Lung (tissue), 12 donors: ENCODE data around the gene ABHD5. TPM values are rescaled to one million over a fixed set of nuclear protein-coding genes. Genes with fewer than 3 reads are reported as not detected.
"Not testable (repeated sequence)": the region's sequence is repeated elsewhere in the genome, so short reads cannot be mapped to it uniquely, and the experiment has no call there.

Experiments
- ATAC-seq: fragments of 200-7000 bp; cut with Tn5 transposase; one replicate; pipeline ENCODE4 v1.9.1; 2020; ENCODE audit warnings: moderate number of reproducible peaks; ENCODE audit not compliant: insufficient read depth, low FRiP score
- DNase-seq, 3 donors: peaks; one replicate each; pipeline ENCODE4 v3.0.0-alpha.2; 2013 to 2017
- H3K27ac ChIP-seq, 2 donors: one replicate each; pipeline ENCODE4 v1.5.1; 2013; ENCODE audit warnings: mild to moderate bottlenecking in 2 of 2, moderate library complexity in 2 of 2, control low read depth in 1 of 2, inconsistent platforms in 1 of 2, low read depth in 1 of 2, low read length in 1 of 2
- H3K27me3 ChIP-seq, 3 donors: one replicate each; pipeline ENCODE4 v1.5.1; 2013; ENCODE audit warnings: low read length in 2 of 3; ENCODE audit not compliant: control insufficient read depth in 3 of 3, insufficient read depth in 3 of 3
- H3K36me3 ChIP-seq, 4 donors: one replicate each; pipeline ENCODE4 v1.5.1; 2013; ENCODE audit warnings: low read length in 4 of 4, mild to moderate bottlenecking in 1 of 4, moderate library complexity in 1 of 4; ENCODE audit not compliant: control insufficient read depth in 4 of 4, insufficient read depth in 4 of 4
- H3K4me1 ChIP-seq, 5 donors: one replicate each; pipeline ENCODE4 v1.5.1; 2013; ENCODE audit warnings: low read length in 5 of 5, mild to moderate bottlenecking in 2 of 5, moderate library complexity in 1 of 5; ENCODE audit not compliant: control insufficient read depth in 5 of 5, insufficient read depth in 5 of 5
- H3K4me3 ChIP-seq: one replicate; pipeline ENCODE4 v1.5.1; 2013; ENCODE audit warnings: mild to moderate bottlenecking, control low read depth, moderate library complexity
- H3K9ac ChIP-seq, 2 donors: one replicate each; pipeline ENCODE4 v1.5.1; 2013; ENCODE audit warnings: low read length in 2 of 2, control low read depth in 1 of 2; ENCODE audit not compliant: insufficient read depth in 1 of 2
- H3K9me3 ChIP-seq, 4 donors: one replicate each; pipeline ENCODE4 v1.5.1; 2013; ENCODE audit warnings: low read length in 3 of 4, mild to moderate bottlenecking in 1 of 4, moderate library complexity in 1 of 4; ENCODE audit not compliant: control insufficient read depth in 4 of 4, insufficient read depth in 3 of 4
- CTCF ChIP-seq: IDR thresholded peaks from 2 replicates; pipeline ENCODE4 v1.5.1; 2012; ENCODE audit warnings: mild to moderate bottlenecking; ENCODE audit errors: control extremely low read depth, extremely low read depth
- WGBS, 2 donors: extraction: QIAGEN DNeasy Blood & Tissue Kit; methylation state at CpG; one replicate each; pipeline ENCODE4 v1.1.7; 2013; 5-methylcytosine and 5-hydroxymethylcytosine counted together
- polyA plus RNA-seq, 2 donors: library from polyadenylated mRNA; stranded (reverse); fragments of 200-250 nt; gene quantifications; one replicate each; pipeline ENCODE4 v1.2.1, GENCODE V29; 2013
- total RNA-seq, 2 donors: library from RNA; depleted of rRNA in 1 of 2; stranded (reverse); fragments of >200 nt in 1 of 2; gene quantifications; one replicate each; pipeline ENCODE4 v1.2.1, GENCODE V29; 2014 to 2021
- donor health status: control.
- donor health status: control.
- donor health status: Bipolar disorder and iron deficiency.
- donor health status: healthy.
- donor health status: DM: yes; HTN: yes; CAD: no.

The ABHD5 gene
- total and polyA plus RNA-seq, 4 donors = 18.3 to 31.4 (median 30.9) TPM

DNA sequence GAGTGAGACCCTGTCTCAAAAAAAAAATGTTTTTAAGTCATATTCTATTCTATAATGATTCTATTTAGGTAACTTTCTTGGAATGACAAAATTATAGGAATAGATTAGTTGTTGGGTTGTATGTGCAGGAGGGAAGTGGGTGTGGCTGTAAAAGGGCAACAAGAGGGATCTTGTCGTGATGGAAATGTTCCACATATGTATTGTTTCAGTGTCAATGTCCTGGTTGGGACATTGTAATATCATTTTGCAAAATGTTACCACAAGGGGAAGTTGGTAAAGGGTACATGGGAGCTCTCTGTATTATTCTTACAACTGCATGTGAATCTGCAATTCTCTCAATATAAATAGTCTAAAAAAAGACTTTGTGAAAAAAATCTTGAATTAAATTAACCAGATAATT lies 14.3 kb upstream of the ABHD5 start:
- Histone ChIP-seq H3K27me3 (no peaks in the 10 kb centered on the region), H3K4me1 (no peaks in the 10 kb centered on the region), H3K4me3 (no peak overlapping the region), H3K9me3 (no peaks in the 10 kb centered on the region), H3K27ac (no peak overlapping the region), H3K9ac (no peak overlapping the region), H3K36me3 (no peaks in the 10 kb centered on the region)
- DNase-seq (no peak), ATAC-seq (no peak)
- no peak for TF ChIP-seq CTCF
- WGBS, 2 donors = 15 to 48% methylated on average over 1 of the region's 1 CpG

- DNase-seq, H3K9me3 ChIP-seq, H3K27ac ChIP-seq, H3K4me1 ChIP-seq, H3K36me3 ChIP-seq, H3K4me3 ChIP-seq, H3K9ac ChIP-seq, H3K27me3 ChIP-seq, ATAC-seq: not testable (repeated sequence)
- 94 to 96% methylated on average over 8 of the region's 8 CpGs for WGBS, 2 donors
Observed at GRCh38 chr3:43678375-43678774, 12.4 kb upstream of the ABHD5 start.

DNA sequence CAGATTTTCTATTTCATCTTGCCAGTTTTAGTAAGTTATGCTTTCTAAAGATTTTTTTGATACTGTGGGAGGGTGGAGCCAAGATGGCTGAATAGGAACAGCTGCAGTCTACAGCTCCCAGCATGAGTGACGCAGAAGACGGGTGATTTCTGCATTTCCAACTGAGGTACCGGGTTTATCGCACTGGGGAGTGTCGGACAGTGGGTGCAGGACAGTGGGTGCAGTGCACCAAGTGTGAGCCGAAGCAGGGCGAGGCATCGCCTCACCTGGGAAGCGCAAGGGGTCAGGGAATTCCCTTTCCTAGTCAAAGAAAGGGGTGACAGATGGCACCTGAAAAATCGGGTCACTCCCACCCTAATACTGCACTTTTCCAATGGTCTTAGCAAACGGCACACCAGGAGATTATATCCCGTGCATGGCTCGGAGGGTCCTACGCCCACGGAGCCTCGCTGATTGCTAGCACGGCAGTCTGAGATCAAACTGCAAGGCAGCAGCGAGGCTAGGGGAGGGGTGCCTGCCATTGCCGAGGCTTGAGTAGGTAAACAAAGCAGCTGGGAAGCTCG lies 11.8 kb upstream of the ABHD5 start:
- H3K27ac ChIP-seq, H3K9ac ChIP-seq, H3K4me1 ChIP-seq, H3K36me3 ChIP-seq, H3K27me3 ChIP-seq, H3K4me3 ChIP-seq, H3K9me3 ChIP-seq, DNase-seq, ATAC-seq: not testable (repeated sequence)
- WGBS, 2 donors = 95 to 97% methylated on average over 20 of the region's 20 CpGs

DNA sequence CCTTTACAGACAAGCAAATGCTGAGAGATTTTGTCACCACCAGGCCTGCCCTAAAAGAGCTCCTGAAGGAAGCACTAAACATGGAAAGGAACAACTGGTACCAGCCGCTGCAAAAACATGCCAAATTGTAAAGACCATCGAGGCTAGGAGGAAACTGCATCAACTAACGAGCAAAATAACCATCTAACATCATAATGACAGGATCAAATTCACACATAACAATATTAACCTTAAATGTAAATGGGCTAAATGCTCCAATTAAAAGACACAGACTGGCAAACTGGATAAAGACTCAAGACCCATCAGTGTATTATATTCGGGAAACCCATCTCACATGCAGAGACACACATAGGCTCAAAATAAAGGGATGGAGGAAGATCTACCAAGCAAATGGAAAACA lies 9.9 kb upstream of the ABHD5 start:
- H3K4me3 ChIP-seq, H3K4me1 ChIP-seq, H3K36me3 ChIP-seq, H3K27ac ChIP-seq, ATAC-seq, DNase-seq, H3K9me3 ChIP-seq, H3K27me3 ChIP-seq, H3K9ac ChIP-seq: not testable (repeated sequence)
- WGBS, 2 donors = 92 to 96% methylated on average over 3 to 4 of the region's 4 CpGs

- Histone ChIP-seq H3K36me3 (no peaks in the 10 kb centered on the region), H3K27ac (no peak overlapping the region), H3K9me3 (no peaks in the 10 kb centered on the region), H3K9ac (no peak overlapping the region), H3K4me1 (no peaks in the 10 kb centered on the region), H3K27me3 (no peaks in the 10 kb centered on the region), H3K4me3 (no peak overlapping the region)
- no peak for DNase-seq
- no peak for TF ChIP-seq CTCF
- WGBS, 2 donors = 92 to 93% methylated on average over 3 of the region's 3 CpGs
- no peak for ATAC-seq
Observed at GRCh38 chr3:43684944-43685343, 5.8 kb upstream of the ABHD5 start.
